ENCODE data around the gene UBASH3A. TPM values are rescaled to one million over a fixed set of nuclear protein-coding genes. Genes with fewer than 3 reads are reported as not detected.

UBASH3A gene
- polyA plus RNA-seq, 2 of the 4 experiments (the other 2 are of a cell fraction) = not detected

DNA sequence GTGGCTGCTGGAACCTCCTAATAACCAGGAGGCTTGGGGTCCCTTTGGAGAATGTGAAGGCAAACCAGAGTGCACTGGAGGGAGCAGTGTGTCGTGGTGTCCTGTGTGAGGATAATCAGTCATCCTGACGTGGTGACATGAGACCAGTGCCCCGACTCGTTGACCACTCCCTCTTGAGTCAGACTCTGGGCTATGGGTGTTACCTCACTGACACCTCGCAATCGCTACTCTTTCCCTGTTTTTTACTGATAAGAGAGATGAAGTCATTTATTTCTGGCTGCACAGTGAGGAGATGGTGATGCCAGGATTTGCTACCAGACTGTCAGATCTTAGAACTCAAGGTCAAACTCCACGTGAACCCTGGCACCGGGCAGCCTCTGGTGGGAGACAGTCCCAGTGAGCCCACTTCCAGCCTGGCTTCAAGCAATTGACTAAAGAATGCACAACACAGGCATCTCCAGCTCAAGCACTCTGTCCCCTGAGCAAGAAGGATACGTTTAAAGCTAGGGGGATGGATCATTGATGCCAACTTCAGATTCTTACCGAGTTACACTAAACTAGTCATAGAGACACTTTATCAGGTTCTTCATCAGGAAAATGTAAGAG is 30.3 kb downstream of the UBASH3A start (continued):
- no peak for TF ChIP-seq EP300 (IDR thresholded peaks at IDR 0.05)
- no peak for TF ChIP-seq HEYL (CRISPR knock-in tag; IDR thresholded peaks at IDR 0.05)
- TF ChIP-seq NFE2L2 (conservative IDR thresholded peaks at IDR 0.05; ENCODE audit: low read length) = no peak
- no peak for TF ChIP-seq POLR2AphosphoS2 (conservative IDR thresholded peaks at IDR 0.05; ENCODE audit: low read length)
- no peak for TF ChIP-seq HOXA7 (CRISPR knock-in tag; IDR thresholded peaks at IDR 0.05)
- TF ChIP-seq CBX2 (IDR thresholded peaks at IDR 0.05; ENCODE audit: borderline replicate concordance, low read depth) = no peak

DNA sequence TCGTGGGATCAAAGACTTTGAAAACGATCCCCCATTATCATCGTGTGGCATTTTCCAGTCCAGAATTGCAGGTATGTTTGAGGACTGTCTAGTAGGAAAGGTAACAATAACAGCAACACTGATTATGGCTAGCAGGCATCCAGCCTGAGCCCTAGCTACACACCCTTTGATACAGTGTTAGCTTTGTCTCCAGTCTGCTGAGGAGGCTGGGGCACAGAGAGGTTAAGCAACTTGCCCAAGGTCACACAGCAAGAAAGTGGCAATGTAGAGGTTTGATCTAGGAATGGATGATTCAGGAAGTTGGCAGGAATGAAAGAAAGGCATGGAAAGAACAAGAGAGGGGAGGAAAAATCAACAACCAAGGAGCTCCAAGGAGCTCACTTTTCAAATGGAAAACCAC is 31.2 kb downstream of the UBASH3A start:
- no peaks in the 10 kb centered on the region for H3K4me1 ChIP-seq
- DNase-seq (ENCODE audit: low read depth in 1 of 2, low spot score in 1 of 2) (no peak), FAIRE-seq (no peak), ATAC-seq (no peak)
- ChIA-PET CTCF (interaction anchor here (1.0 kb wide), 1 partner anchor 125 kb away, joined by 3 read pairs; no protein-coding TSS in a partner anchor), POLR2A (no interaction called here)
- TF ChIP-seq CEBPB (IDR thresholded peaks at IDR 0.05) (no peak), JUN (IDR thresholded peaks at IDR 0.05) (no peak), EP300 (IDR thresholded peaks at IDR 0.05) (no peak), FOSB (CRISPR knock-in tag; IDR thresholded peaks at IDR 0.05) (no peak), ZSCAN20 (CRISPR knock-in tag; IDR thresholded peaks at IDR 0.05) (no peak), KDM5A (IDR thresholded peaks at IDR 0.05) (no peak), ZNF302 (CRISPR knock-in tag; IDR thresholded peaks at IDR 0.05) (no peak), SREBF2 (IDR thresholded peaks at IDR 0.05) (no peak), ESRRA (IDR thresholded peaks at IDR 0.05; ENCODE audit: borderline replicate concordance, low read length) (no peak), HEYL (CRISPR knock-in tag; IDR thresholded peaks at IDR 0.05) (no peak), CBX2 (IDR thresholded peaks at IDR 0.05; ENCODE audit: borderline replicate concordance, low read depth) (no peak)
- TF ChIP-seq, protein P1, sequence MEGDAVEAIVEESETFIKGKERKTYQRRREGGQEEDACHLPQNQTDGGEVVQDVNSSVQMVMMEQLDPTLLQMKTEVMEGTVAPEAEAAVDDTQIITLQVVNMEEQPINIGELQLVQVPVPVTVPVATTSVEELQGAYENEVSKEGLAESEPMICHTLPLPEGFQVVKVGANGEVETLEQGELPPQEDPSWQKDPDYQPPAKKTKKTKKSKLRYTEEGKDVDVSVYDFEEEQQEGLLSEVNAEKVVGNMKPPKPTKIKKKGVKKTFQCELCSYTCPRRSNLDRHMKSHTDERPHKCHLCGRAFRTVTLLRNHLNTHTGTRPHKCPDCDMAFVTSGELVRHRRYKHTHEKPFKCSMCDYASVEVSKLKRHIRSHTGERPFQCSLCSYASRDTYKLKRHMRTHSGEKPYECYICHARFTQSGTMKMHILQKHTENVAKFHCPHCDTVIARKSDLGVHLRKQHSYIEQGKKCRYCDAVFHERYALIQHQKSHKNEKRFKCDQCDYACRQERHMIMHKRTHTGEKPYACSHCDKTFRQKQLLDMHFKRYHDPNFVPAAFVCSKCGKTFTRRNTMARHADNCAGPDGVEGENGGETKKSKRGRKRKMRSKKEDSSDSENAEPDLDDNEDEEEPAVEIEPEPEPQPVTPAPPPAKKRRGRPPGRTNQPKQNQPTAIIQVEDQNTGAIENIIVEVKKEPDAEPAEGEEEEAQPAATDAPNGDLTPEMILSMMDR (IDR thresholded peaks at IDR 0.05) = no peak
- TF ChIP-seq, protein P2, sequence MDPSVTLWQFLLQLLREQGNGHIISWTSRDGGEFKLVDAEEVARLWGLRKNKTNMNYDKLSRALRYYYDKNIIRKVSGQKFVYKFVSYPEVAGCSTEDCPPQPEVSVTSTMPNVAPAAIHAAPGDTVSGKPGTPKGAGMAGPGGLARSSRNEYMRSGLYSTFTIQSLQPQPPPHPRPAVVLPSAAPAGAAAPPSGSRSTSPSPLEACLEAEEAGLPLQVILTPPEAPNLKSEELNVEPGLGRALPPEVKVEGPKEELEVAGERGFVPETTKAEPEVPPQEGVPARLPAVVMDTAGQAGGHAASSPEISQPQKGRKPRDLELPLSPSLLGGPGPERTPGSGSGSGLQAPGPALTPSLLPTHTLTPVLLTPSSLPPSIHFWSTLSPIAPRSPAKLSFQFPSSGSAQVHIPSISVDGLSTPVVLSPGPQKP (IDR thresholded peaks at IDR 0.05; ENCODE audit: low read depth, low read length) = no peak
- TF ChIP-seq, protein P3, sequence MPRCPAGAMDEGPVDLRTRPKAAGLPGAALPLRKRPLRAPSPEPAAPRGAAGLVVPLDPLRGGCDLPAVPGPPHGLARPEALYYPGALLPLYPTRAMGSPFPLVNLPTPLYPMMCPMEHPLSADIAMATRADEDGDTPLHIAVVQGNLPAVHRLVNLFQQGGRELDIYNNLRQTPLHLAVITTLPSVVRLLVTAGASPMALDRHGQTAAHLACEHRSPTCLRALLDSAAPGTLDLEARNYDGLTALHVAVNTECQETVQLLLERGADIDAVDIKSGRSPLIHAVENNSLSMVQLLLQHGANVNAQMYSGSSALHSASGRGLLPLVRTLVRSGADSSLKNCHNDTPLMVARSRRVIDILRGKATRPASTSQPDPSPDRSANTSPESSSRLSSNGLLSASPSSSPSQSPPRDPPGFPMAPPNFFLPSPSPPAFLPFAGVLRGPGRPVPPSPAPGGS (IDR thresholded peaks at IDR 0.05) = no peak
- TF ChIP-seq, protein P4, sequence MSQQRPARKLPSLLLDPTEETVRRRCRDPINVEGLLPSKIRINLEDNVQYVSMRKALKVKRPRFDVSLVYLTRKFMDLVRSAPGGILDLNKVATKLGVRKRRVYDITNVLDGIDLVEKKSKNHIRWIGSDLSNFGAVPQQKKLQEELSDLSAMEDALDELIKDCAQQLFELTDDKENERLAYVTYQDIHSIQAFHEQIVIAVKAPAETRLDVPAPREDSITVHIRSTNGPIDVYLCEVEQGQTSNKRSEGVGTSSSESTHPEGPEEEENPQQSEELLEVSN (IDR thresholded peaks at IDR 0.05; ENCODE audit: borderline replicate concordance, low read depth) = no peak
- 23% methylated on average over 3 of the region's 3 CpGs for WGBS (ENCODE audit: missing lambda C conversion rate)
- H3K4me2 ChIP-seq = no peak overlapping the region
- 0 out of 3 replicates have a peak, but pooled peaks cover 9% of the 10 kb centered on the region for H3K9me3 ChIP-seq
- H3K4me3 ChIP-seq = no peak overlapping the region
- H3K27ac ChIP-seq = no peak overlapping the region

DNA sequence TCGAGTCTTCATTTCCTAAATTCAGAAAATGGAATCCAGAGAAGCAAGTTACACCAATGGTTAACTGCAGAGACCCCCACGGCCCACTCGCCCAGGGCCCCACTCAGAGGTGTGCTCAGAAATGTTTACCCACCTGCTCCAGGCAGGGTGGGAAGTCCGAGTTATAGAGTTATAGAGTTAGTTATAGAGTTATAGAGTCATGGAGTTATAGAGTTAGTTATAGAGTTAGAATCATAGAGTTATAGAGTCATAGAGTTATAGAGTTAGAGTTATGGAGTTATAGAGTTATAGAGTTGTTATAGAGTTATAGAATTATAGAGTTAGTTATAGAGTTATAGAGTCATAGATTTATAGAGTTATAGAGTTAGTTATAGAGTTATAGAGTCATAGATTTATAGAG is 31.7 kb downstream of the UBASH3A start:
- 13% methylated on average over 4 of the region's 4 CpGs for WGBS (ENCODE audit: missing lambda C conversion rate)
- ATAC-seq = no peak
- POLR2A ChIA-PET = no interaction called here
- Histone ChIP-seq H3K4me1 (no peaks in the 10 kb centered on the region), H3K9me3 (0 out of 3 replicates have a peak, but pooled peaks cover 9% of the 10 kb centered on the region), H3K4me3 (no peak overlapping the region), H3K4me2 (no peak overlapping the region), H3K27ac (no peak overlapping the region)
- no peak for DNase-seq (ENCODE audit: low read depth in 1 of 2, low spot score in 1 of 2)
- FAIRE-seq = no peak
- CTCF ChIA-PET = interaction anchor here (1.0 kb wide), 1 partner anchor 125 kb away, joined by 3 read pairs; no protein-coding TSS in a partner anchor
- TF ChIP-seq POLR2AphosphoS2 (conservative IDR thresholded peaks at IDR 0.05; ENCODE audit: low read length) (no peak), NFE2L2 (conservative IDR thresholded peaks at IDR 0.05; ENCODE audit: low read length) (no peak), ESRRA (IDR thresholded peaks at IDR 0.05; ENCODE audit: borderline replicate concordance, low read length) (no peak), JUNB (IDR thresholded peaks at IDR 0.05) (no peak), RNF2 (IDR thresholded peaks at IDR 0.05; ENCODE audit: borderline replicate concordance, low read depth) (no peak), CHD4 (IDR thresholded peaks at IDR 0.05; ENCODE audit: borderline replicate concordance) (no peak), EP300 (IDR thresholded peaks at IDR 0.05) (no peak), FOSB (CRISPR knock-in tag; IDR thresholded peaks at IDR 0.05) (no peak), GATA3 (IDR thresholded peaks at IDR 0.05; ENCODE audit: borderline replicate concordance) (no peak), NR3C1 (IDR thresholded peaks at IDR 0.05) (no peak), HDAC2 (IDR thresholded peaks at IDR 0.05) (no peak), ZC3H11A (IDR thresholded peaks at IDR 0.05) (no peak), POLR2A (IDR thresholded peaks at IDR 0.05; ENCODE audit: low read length) (no peak), CEBPB (IDR thresholded peaks at IDR 0.05) (no peak), ZSCAN20 (CRISPR knock-in tag; IDR thresholded peaks at IDR 0.05) (no peak)
- TF ChIP-seq, protein P5, sequence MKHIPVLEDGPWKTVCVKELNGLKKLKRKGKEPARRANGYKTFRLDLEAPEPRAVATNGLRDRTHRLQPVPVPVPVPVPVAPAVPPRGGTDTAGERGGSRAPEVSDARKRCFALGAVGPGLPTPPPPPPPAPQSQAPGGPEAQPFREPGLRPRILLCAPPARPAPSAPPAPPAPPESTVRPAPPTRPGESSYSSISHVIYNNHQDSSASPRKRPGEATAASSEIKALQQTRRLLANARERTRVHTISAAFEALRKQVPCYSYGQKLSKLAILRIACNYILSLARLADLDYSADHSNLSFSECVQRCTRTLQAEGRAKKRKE (CRISPR knock-in tag; IDR thresholded peaks at IDR 0.05; ENCODE audit: low read depth) = no peak
- TF ChIP-seq, protein P6, sequence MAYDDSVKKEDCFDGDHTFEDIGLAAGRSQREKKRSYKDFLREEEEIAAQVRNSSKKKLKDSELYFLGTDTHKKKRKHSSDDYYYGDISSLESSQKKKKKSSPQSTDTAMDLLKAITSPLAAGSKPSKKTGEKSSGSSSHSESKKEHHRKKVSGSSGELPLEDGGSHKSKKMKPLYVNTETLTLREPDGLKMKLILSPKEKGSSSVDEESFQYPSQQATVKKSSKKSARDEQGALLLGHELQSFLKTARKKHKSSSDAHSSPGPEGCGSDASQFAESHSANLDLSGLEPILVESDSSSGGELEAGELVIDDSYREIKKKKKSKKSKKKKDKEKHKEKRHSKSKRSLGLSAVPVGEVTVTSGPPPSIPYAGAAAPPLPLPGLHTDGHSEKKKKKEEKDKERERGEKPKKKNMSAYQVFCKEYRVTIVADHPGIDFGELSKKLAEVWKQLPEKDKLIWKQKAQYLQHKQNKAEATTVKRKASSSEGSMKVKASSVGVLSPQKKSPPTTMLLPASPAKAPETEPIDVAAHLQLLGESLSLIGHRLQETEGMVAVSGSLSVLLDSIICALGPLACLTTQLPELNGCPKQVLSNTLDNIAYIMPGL (CRISPR knock-in tag; IDR thresholded peaks at IDR 0.05; ENCODE audit: borderline replicate concordance) = no peak

All from A549 (cell line).